SK-N-MC (cell line): Measurements from ENCODE around the gene A3GALT2.
A peak's percentile ranks its signal among the peaks of the same experiment; 100 is the strongest.

ENCODE experiments used
- DNase-seq: peaks from one replicate; pipeline ENCODE4 v3.0.0-alpha.2; 2011; ENCODE audit warnings: low read depth, low spot score
- H3K27ac ChIP-seq: fragments of 200-600 bp; sonication (generic); 2 replicates; pipeline ENCODE4 v1.5.1; 2016; ENCODE audit warnings: mixed run types
- H3K36me3 ChIP-seq: fragments of 200-600 bp; sonication (generic); 2 replicates; pipeline ENCODE4 v1.6.1; 2017; ENCODE audit warnings: antibody characterized with exemption, low read length, mixed read lengths; ENCODE audit not compliant: insufficient read depth
- H3K4me3 ChIP-seq: fragments of 200-600 bp; sonication (generic); 2 replicates; pipeline ENCODE4 v1.5.1; 2016
- H3K9ac ChIP-seq: fragments of 200-600 bp; sonication (generic); 2 replicates; pipeline ENCODE4 v1.8.0; 2017; ENCODE audit warnings: mixed run types, mixed read lengths; ENCODE audit not compliant: insufficient read length
- H3K9me3 ChIP-seq: fragments of 200-600 bp; sonication (generic); 2 replicates; pipeline ENCODE4 v1.6.1; 2017; ENCODE audit warnings: low read depth, mild to moderate bottlenecking, antibody characterized with exemption, low read length, moderate library complexity, mixed read lengths
- EZH2 ChIP-seq: fragments of 200-600 bp; sonication (generic); IDR thresholded peaks from one replicate; pipeline ENCODE4 v1.6.1; 2017; ENCODE audit warnings: antibody characterized with exemption
- FOXP2 ChIP-seq: optimal IDR thresholded peaks from 2 replicates; pipeline ENCODE3; 2011; ENCODE audit warnings: mild to moderate bottlenecking, moderate library complexity; ENCODE audit not compliant: insufficient read depth; ENCODE audit errors: extremely low read length, control extremely low read depth
- POLR2AphosphoS5 ChIP-seq: IDR thresholded peaks from 2 replicates; pipeline ENCODE4 v1.6.1; 2012; ENCODE audit warnings: mild to moderate bottlenecking, low read depth, low read length, borderline replicate concordance

The A3GALT2 gene

GRCh38 chr1:33364565-33364918 is 43.6 kb upstream of the A3GALT2 start:
- H3K9ac ChIP-seq: no peak overlapping the region
- H3K9me3 ChIP-seq: no peaks in the 10 kb centered on the region
- no peak for DNase-seq
- no peaks in the 10 kb centered on the region for H3K36me3 ChIP-seq
- TF ChIP-seq EZH2 (no peak), POLR2AphosphoS5 (no peak), FOXP2 (no peak)
- H3K27ac ChIP-seq: peak overlapping the region; percentile 88
- H3K4me3 ChIP-seq: peak overlapping the region; percentile 75

DNA sequence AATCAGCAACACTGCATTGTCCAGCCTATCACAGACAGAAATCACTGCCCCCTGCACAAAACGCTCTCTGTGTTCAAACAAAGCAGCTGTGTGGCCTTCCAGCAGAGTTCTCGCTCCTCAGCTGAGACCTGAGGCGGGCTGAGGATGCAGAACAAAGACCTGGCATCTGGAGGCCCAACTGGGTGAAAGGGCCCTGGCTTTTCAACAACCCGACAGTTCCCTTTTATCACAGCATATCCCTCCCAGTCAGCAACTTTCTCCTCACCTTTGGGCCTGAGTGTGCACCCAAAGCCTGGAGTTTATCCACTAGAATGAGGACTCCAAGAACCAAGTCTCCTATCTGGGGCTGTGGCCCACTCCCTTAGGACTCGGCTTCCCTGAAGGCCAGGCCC is 42.6 kb upstream of the A3GALT2 start:
- Histone ChIP-seq H3K27ac (peak overlapping the region; percentile 88), H3K4me3 (peak overlapping the region; percentile 75), H3K9ac (peak overlapping the region; percentile 68), H3K36me3 (no peaks in the 10 kb centered on the region; the same call in 1 of the 2 replicates), H3K9me3 (no peaks in the 10 kb centered on the region)
- no peak for TF ChIP-seq POLR2AphosphoS5
- TF ChIP-seq EZH2: no peak
- no peak for TF ChIP-seq FOXP2
- DNase-seq: no peak

GRCh38 chr1:33363021-33363420 is 42.1 kb upstream of the A3GALT2 start:
- Histone ChIP-seq H3K9me3 (no peaks in the 10 kb centered on the region), H3K36me3 (no peaks in the 10 kb centered on the region; the same call in 1 of the 2 replicates), H3K27ac (peak overlapping the region; percentile 88), H3K4me3 (peak overlapping the region; percentile 75), H3K9ac (peak overlapping the region; percentile 68)
- TF ChIP-seq FOXP2 (no peak), EZH2 (no peak), POLR2AphosphoS5 (no peak)
- no peak for DNase-seq

GRCh38 chr1:33361532-33362235 is 40.8 kb upstream of the A3GALT2 start:
- Histone ChIP-seq H3K9ac (no peak overlapping the region), H3K4me3 (no peak overlapping the region), H3K36me3 (no peaks in the 10 kb centered on the region; the same call in 1 of the 2 replicates), H3K9me3 (no peaks in the 10 kb centered on the region), H3K27ac (no peak overlapping the region)
- DNase-seq: no peak
- TF ChIP-seq FOXP2 (no peak), POLR2AphosphoS5 (no peak), EZH2 (no peak)

- no peaks in the 10 kb centered on the region; the same call in 1 of the 2 replicates for H3K36me3 ChIP-seq
- no peak overlapping the region for H3K27ac ChIP-seq
- no peak for DNase-seq
- H3K9me3 ChIP-seq: no peaks in the 10 kb centered on the region
- no peak overlapping the region for H3K4me3 ChIP-seq
- TF ChIP-seq FOXP2 (no peak), POLR2AphosphoS5 (no peak), EZH2 (no peak)
- no peak overlapping the region for H3K9ac ChIP-seq
Measured at GRCh38 chr1:33360367-33360766, 39.5 kb upstream of the A3GALT2 start.

DNA sequence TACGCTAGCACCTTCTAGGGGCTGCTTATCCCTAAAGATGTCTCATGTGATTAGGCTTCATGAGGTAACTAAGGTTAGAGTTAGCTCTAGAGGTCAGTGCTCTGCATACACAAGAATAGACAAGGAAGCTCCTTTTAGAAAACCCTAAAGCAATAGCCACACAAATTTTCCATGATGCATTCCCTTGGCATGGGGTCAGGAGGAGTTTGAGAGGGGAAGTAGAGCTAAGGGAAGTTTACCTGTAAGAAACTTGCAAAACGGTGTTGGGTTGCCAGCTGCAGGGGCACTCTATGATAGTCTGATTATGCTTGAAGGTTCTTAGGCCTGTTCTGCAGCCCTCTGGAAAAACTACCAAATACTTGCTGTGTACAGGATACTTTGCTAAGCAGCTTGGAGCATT is 39.0 kb upstream of the A3GALT2 start:
- no peaks in the 10 kb centered on the region for H3K9me3 ChIP-seq
- no peak for DNase-seq
- no peak overlapping the region for H3K9ac ChIP-seq
- H3K36me3 ChIP-seq: no peaks in the 10 kb centered on the region; the same call in 1 of the 2 replicates
- H3K4me3 ChIP-seq: no peak overlapping the region
- no peak overlapping the region for H3K27ac ChIP-seq
- no peak for TF ChIP-seq FOXP2
- no peak for TF ChIP-seq EZH2
- TF ChIP-seq POLR2AphosphoS5: no peak

DNA sequence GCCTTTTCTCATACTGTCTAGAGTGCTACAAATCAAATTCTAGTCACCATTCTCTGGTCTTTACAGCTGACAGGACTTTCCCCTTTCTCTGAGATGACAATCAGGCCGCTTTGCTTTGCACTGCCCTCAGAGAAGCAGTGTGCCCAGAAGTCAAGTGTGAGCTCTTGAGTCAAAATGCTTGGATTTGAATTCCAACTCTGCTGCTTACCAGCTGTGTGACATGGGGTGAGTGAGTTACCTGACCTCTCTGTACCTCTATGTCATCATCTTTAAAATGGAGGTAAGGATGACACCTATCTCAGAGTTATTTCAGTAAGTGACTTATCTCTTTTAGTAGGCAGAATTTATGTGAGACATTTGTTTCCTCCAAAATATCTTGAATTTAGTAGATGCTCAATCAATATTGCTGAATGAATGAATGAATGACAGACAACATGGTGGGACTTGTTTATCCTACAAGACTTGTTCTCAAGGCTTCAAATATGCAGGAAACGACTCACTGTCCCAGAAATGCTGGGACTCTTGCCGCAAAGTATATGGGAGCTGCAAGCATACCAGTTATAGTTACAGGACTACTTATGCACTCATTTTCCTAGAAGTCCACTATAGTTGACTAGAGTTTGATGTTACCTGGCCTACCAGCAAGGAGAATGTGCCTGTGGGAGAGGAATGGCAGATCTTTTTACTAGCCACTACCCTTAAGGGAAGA is 38.1 kb upstream of the A3GALT2 start:
- Histone ChIP-seq H3K9me3 (no peaks in the 10 kb centered on the region), H3K36me3 (no peaks in the 10 kb centered on the region; the same call in 1 of the 2 replicates), H3K9ac (no peak overlapping the region), H3K4me3 (no peak overlapping the region), H3K27ac (no peak overlapping the region)
- DNase-seq: no peak
- TF ChIP-seq EZH2: no peak
- TF ChIP-seq POLR2AphosphoS5: no peak
- no peak for TF ChIP-seq FOXP2

GRCh38 chr1:33358114-33358794 is 37.4 kb upstream of the A3GALT2 start:
- Histone ChIP-seq H3K36me3 (no peaks in the 10 kb centered on the region; the same call in 1 of the 2 replicates), H3K27ac (no peak overlapping the region), H3K4me3 (no peak overlapping the region), H3K9me3 (no peaks in the 10 kb centered on the region), H3K9ac (no peak overlapping the region)
- TF ChIP-seq POLR2AphosphoS5 (no peak), EZH2 (no peak), FOXP2 (no peak)
- no peak for DNase-seq

DNA sequence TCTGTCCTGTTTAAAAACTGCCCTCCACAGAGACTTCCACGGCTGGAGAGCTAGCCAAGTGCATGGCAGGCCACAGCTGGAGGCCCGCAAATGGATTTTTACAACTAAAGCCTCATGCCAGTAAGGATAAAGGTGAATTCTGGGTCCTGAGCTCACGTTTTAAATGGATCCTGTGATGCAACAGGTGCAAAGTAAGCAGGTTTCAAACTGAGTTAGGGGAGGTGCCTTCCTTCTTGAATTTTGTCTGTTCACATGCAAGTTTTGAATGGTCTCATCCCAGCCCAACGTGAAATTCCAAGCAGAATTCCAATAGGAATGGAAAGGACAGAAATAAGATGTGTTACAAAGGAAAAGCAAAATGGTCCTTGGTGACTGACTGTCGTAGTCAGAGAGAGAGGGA is 36.2 kb upstream of the A3GALT2 start:
- Histone ChIP-seq H3K4me3 (no peak overlapping the region), H3K9me3 (no peaks in the 10 kb centered on the region), H3K27ac (no peak overlapping the region), H3K36me3 (no peaks in the 10 kb centered on the region; the same call in 1 of the 2 replicates), H3K9ac (no peak overlapping the region)
- DNase-seq: no peak
- TF ChIP-seq FOXP2: no peak
